ENCODE results near the gene INO80. TPM values are rescaled to one million over a fixed set of nuclear protein-coding genes. Genes with fewer than 3 reads are reported as not detected.

INO80 gene
- total RNA-seq, 1 experiment from 2014 or later: 15.3 TPM

DNA sequence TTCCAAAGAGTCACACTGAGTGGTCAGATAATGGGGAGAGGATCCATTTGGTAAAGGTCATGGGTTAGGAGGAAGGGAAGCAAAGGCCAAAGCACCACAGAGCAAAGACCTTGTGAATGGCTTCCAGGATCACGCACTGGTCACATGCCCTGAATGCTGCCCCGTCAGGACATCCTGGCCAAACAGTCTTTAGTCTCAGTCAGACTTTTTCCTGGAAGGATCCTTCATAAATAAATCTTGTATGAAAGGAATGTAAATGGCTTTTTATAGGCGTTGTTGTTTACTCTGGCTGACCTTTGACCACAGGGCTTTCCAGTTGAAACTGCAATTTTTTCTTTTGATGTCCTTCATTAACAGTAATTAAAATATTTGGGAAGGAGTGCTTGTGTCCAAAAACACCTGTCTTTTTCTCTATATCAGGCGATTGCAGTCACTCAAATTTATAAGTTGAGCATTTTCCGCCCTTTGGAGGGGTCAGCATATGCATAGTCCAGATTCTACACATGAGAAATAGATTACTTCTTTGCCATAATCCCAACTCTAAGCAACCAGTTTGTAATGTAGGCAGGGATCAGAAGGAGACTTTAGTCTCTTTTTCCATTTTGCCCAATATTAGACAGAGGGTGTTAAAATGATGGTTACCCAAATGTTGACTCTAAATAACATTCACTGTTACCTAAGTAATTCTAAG, 114.4 kb downstream of the INO80 start:
- TF ChIP-seq, protein P1, sequence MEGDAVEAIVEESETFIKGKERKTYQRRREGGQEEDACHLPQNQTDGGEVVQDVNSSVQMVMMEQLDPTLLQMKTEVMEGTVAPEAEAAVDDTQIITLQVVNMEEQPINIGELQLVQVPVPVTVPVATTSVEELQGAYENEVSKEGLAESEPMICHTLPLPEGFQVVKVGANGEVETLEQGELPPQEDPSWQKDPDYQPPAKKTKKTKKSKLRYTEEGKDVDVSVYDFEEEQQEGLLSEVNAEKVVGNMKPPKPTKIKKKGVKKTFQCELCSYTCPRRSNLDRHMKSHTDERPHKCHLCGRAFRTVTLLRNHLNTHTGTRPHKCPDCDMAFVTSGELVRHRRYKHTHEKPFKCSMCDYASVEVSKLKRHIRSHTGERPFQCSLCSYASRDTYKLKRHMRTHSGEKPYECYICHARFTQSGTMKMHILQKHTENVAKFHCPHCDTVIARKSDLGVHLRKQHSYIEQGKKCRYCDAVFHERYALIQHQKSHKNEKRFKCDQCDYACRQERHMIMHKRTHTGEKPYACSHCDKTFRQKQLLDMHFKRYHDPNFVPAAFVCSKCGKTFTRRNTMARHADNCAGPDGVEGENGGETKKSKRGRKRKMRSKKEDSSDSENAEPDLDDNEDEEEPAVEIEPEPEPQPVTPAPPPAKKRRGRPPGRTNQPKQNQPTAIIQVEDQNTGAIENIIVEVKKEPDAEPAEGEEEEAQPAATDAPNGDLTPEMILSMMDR (IDR thresholded peaks at IDR 0.05; ENCODE audit: unreplicated experiment): no peak
- intact Hi-C loops (cut with micrococcal nuclease; ENCODE audit: unreplicated experiment): no loop called here
- no TSS peak for BruUV-seq (replicated peaks)
- Mint-ChIP-seq H3K27me3 (ENCODE audit: unreplicated experiment) (no peaks in the 10 kb centered on the region), H3K4me3 (ENCODE audit: low read depth, unreplicated experiment) (no peak overlapping the region), H3K27ac (ENCODE audit: unreplicated experiment) (no peak overlapping the region), H3K36me3 (ENCODE audit: insufficient read depth, unreplicated experiment) (no peaks in the 10 kb centered on the region), H3K4me1 (ENCODE audit: low read depth, unreplicated experiment) (no peaks in the 10 kb centered on the region), H3K9me3 (ENCODE audit: low read depth, unreplicated experiment) (no peaks in the 10 kb centered on the region)
- CTCF ChIA-PET: no interaction called here
- no peak for DNase-seq

DNA sequence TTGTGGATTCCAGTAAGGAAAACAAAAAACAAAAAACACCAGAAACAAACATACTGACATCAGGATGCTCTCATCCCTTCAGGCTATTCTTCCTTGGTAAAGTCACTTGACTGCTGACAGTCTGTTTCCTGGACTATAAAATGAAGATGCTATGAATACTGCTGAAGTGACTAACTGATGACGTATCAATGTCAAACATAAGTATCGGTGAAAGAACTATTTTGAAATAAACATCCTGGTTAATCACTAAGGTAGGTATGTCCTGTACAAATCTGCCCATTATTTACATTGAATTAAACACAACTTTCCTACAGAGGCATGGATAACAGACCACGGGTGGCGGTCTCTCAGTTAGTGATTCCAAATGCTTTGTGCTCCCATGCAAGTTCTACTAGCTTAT, 116.9 kb downstream of the INO80 start:
- TF ChIP-seq, protein P1 (IDR thresholded peaks at IDR 0.05; ENCODE audit: unreplicated experiment): no peak
- DNase-seq: no peak
- H3K9me3 Mint-ChIP-seq (ENCODE audit: low read depth, unreplicated experiment): no peaks in the 10 kb centered on the region
- no peaks in the 10 kb centered on the region for H3K36me3 Mint-ChIP-seq (ENCODE audit: insufficient read depth, unreplicated experiment)
- H3K27me3 Mint-ChIP-seq (ENCODE audit: unreplicated experiment): no peaks in the 10 kb centered on the region
- no peaks in the 10 kb centered on the region for H3K4me1 Mint-ChIP-seq (ENCODE audit: low read depth, unreplicated experiment)
- intact Hi-C loops (cut with micrococcal nuclease; ENCODE audit: unreplicated experiment): no loop called here
- no TSS peak for BruUV-seq (replicated peaks)
- CTCF ChIA-PET: no interaction called here
- H3K4me3 Mint-ChIP-seq (ENCODE audit: low read depth, unreplicated experiment): no peak overlapping the region
- H3K27ac Mint-ChIP-seq (ENCODE audit: unreplicated experiment): no peak overlapping the region

DNA sequence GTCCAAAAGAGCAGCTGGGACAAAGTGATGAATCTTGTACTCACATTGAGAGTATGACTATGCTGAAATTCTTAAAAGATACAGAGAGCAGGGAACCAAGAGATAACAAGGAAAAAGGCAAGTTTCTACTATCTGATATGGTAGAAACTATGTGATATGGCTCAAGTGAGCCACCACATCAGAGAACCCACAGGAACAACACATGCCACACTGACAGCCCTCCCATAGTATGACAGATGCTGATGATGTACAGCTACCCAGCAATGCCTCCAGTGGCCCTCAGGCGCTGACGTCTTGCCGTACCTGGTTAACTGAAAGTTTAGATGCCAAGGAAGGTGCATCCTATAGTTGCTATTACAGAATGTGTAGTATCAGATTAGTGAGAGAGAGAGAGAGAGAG, 120.4 kb downstream of the INO80 start:
- no peak for DNase-seq
- BruUV-seq (replicated peaks): no TSS peak
- H3K27me3 Mint-ChIP-seq (ENCODE audit: unreplicated experiment): no peaks in the 10 kb centered on the region
- no peaks in the 10 kb centered on the region for H3K4me1 Mint-ChIP-seq (ENCODE audit: low read depth, unreplicated experiment)
- intact Hi-C loops (cut with micrococcal nuclease; ENCODE audit: unreplicated experiment): no loop called here
- no peak overlapping the region for H3K27ac Mint-ChIP-seq (ENCODE audit: unreplicated experiment)
- CTCF ChIA-PET: no interaction called here
- H3K36me3 Mint-ChIP-seq (ENCODE audit: insufficient read depth, unreplicated experiment): peaks cover 5% of the 10 kb centered on the region
- TF ChIP-seq, protein P1 (IDR thresholded peaks at IDR 0.05; ENCODE audit: unreplicated experiment): no peak
- H3K9me3 Mint-ChIP-seq (ENCODE audit: low read depth, unreplicated experiment): no peaks in the 10 kb centered on the region
- H3K4me3 Mint-ChIP-seq (ENCODE audit: low read depth, unreplicated experiment): no peak overlapping the region

DNA sequence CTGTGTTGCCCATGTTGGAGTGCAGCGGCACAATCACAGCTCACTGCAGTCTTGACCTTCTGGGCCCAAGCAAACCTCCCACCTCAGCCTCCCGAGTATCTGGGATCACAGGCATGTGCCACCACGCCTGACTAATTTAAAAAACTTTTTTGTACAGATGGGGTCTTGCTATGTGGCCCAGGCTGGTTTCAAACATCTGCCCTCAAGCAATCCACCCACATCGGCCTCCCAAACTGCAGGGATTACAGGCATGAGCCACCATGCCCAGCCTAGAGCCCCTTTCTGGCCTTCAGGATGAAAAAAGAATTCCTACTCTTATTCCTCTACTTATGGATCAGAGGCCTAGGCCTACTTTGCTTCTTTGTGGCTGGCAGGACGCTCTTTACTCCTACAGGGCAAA, 123.3 kb downstream of the INO80 start:
- no peaks in the 10 kb centered on the region for H3K27me3 Mint-ChIP-seq (ENCODE audit: unreplicated experiment)
- peaks cover 5% of the 10 kb centered on the region for H3K36me3 Mint-ChIP-seq (ENCODE audit: insufficient read depth, unreplicated experiment)
- no peak overlapping the region for H3K4me3 Mint-ChIP-seq (ENCODE audit: low read depth, unreplicated experiment)
- no peaks in the 10 kb centered on the region for H3K4me1 Mint-ChIP-seq (ENCODE audit: low read depth, unreplicated experiment)
- no peak for DNase-seq
- H3K27ac Mint-ChIP-seq (ENCODE audit: unreplicated experiment): no peak overlapping the region
- intact Hi-C loops (cut with micrococcal nuclease; ENCODE audit: unreplicated experiment): no loop called here
- CTCF ChIA-PET: no interaction called here
- TF ChIP-seq, protein P1 (IDR thresholded peaks at IDR 0.05; ENCODE audit: unreplicated experiment): no peak
- no peaks in the 10 kb centered on the region for H3K9me3 Mint-ChIP-seq (ENCODE audit: low read depth, unreplicated experiment)
- no TSS peak for BruUV-seq (replicated peaks)
